Vagina (tissue), 2 donors: ENCODE data around the gene OR11G2.

Source experiments
- POLR2A ChIP-seq, 2 donors: fragments of 450-650 bp; IDR thresholded peaks; one replicate each; pipeline ENCODE4 v1.6.1; 2017; ENCODE audit warnings: antibody characterized with exemption in 2 of 2, mild to moderate bottlenecking in 2 of 2, moderate library complexity in 2 of 2
- POLR2AphosphoS5 ChIP-seq, 2 donors: sonication (generic); formaldehyde crosslinking; IDR thresholded peaks; one replicate each; pipeline ENCODE4 v1.9.0; 2017; ENCODE audit warnings: antibody characterized with exemption in 2 of 2, mild to moderate bottlenecking in 2 of 2, low read depth in 1 of 2; ENCODE audit not compliant: insufficient read depth in 1 of 2
- TF ChIP-seq, protein P1 (sequence below), 3 experiments: fragments of 450-650 bp in 2 of 3; fragments of 200-600 bp in 1 of 3; sonication (generic) in 1 of 3; IDR thresholded peaks; one replicate each; pipeline ENCODE4 v1.5.1; 2017 to 2019; ENCODE audit warnings: antibody characterized with exemption in 3 of 3, mild to moderate bottlenecking in 2 of 3, moderate library complexity in 2 of 3

DNA sequence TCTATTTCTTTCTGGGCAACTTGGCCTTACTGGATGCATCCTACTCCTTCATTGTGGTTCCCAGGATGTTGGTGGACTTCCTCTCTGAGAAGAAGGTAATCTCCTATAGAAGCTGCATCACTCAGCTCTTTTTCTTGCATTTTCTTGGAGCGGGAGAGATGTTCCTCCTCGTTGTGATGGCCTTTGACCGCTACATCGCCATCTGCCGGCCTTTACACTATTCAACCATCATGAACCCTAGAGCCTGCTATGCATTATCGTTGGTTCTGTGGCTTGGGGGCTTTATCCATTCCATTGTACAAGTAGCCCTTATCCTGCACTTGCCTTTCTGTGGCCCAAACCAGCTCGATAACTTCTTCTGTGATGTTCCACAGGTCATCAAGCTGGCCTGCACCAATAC lies 46.8 kb upstream of the OR11G2 start:
- TF ChIP-seq, protein P1, sequence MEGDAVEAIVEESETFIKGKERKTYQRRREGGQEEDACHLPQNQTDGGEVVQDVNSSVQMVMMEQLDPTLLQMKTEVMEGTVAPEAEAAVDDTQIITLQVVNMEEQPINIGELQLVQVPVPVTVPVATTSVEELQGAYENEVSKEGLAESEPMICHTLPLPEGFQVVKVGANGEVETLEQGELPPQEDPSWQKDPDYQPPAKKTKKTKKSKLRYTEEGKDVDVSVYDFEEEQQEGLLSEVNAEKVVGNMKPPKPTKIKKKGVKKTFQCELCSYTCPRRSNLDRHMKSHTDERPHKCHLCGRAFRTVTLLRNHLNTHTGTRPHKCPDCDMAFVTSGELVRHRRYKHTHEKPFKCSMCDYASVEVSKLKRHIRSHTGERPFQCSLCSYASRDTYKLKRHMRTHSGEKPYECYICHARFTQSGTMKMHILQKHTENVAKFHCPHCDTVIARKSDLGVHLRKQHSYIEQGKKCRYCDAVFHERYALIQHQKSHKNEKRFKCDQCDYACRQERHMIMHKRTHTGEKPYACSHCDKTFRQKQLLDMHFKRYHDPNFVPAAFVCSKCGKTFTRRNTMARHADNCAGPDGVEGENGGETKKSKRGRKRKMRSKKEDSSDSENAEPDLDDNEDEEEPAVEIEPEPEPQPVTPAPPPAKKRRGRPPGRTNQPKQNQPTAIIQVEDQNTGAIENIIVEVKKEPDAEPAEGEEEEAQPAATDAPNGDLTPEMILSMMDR (IDR thresholded peaks at IDR 0.05): no peak
- TF ChIP-seq POLR2A (IDR thresholded peaks at IDR 0.05) (no peak), POLR2AphosphoS5 (IDR thresholded peaks at IDR 0.05; ENCODE audit: insufficient read depth in 1 of 2, low read depth in 1 of 2) (no peak)
